T-helper 1 cell treated with Interleukin-12 subunit alpha and Interleukin-12 subunit beta and Interleukin-4 antibody, amounts not matched to agents 30 μg/mL and 1 μg/mL, for 36 hours (primary cell): ENCODE results near the gene TCFL5.
A peak's percentile ranks its signal among the peaks of the same experiment; 100 is the strongest.

Experiments used
- H3K27ac Mint-ChIP-seq: one replicate; pipeline ENCODE4 v1.8.0; 2021; ENCODE audit warnings: mild to moderate bottlenecking, mixed read lengths
- H3K27me3 Mint-ChIP-seq: one replicate; pipeline ENCODE4 v1.8.0; 2021; ENCODE audit warnings: low read depth, mixed read lengths
- H3K36me3 Mint-ChIP-seq: one replicate; pipeline ENCODE4 v1.8.0; 2021; ENCODE audit warnings: low read depth, mixed read lengths
- H3K4me1 Mint-ChIP-seq: one replicate; pipeline ENCODE4 v1.8.0; 2021; ENCODE audit warnings: low read depth, mixed read lengths
- H3K4me3 Mint-ChIP-seq: one replicate; pipeline ENCODE4 v1.8.0; 2021; ENCODE audit warnings: mild to moderate bottlenecking, moderate library complexity, mixed read lengths
- H3K9me3 Mint-ChIP-seq: one replicate; pipeline ENCODE4 v1.8.0; 2021; ENCODE audit warnings: mixed read lengths

Gene TCFL5

DNA sequence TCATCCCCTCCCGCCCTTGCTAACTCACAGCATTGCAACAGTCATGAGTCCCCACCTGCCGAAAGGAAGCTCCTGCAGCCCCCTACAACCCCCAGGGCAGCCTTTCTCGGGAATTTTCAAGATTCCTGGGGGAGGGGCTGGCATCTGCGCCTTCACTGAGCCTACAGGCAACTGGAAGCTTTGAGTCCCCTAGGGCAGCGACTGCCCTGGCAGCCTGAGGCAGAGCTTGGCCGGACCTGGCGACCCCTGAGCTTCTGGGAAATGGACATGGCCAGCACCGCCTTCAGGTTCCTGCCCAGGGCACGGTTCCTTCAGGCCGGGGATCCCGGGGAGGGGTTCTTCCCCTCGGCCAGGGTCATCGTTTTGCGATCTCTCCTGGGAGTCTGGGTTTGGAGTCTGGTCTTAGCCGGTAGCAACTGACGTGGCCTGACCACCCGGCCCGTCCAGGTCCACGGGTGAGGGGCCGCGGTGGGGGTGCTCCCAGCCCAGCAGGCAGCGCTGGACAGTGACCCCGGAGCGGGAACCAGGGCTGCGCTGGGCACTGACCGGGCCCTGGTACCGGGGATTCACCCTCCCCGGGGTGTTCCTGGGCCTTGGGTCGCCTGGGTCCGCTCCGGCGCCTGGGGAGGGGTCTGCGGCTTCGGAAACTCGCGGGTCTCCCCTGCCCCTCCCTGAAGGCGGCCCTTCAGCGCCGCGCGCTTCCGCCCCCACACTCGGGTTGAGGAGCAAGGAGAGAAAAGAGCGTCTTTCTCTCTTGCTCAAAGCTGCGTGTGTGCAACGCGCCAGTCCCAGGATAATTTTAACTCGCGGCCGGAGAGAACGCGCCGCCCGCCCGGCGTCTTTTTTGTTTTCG lies 45.4 kb downstream of the TCFL5 start:
- peaks cover 3% of the 10 kb centered on the region for H3K4me1 Mint-ChIP-seq
- H3K27me3 Mint-ChIP-seq, result peaks cover 24% of the 10 kb centered on the region
- no peaks in the 10 kb centered on the region for H3K9me3 Mint-ChIP-seq
- H3K27ac Mint-ChIP-seq, result no peak overlapping the region
- no peak overlapping the region for H3K4me3 Mint-ChIP-seq
- H3K36me3 Mint-ChIP-seq, result peaks cover 5% of the 10 kb centered on the region

- H3K9me3 Mint-ChIP-seq, result no peaks in the 10 kb centered on the region
- H3K27ac Mint-ChIP-seq, result no peak overlapping the region
- H3K27me3 Mint-ChIP-seq, result peaks cover 24% of the 10 kb centered on the region
- peaks cover 5% of the 10 kb centered on the region for H3K36me3 Mint-ChIP-seq
- no peak overlapping the region for H3K4me3 Mint-ChIP-seq
- peaks cover 3% of the 10 kb centered on the region for H3K4me1 Mint-ChIP-seq
Measured at GRCh38 chr20:62815066-62815991, 46.3 kb downstream of the TCFL5 start.

GRCh38 chr20:62814709-62815065 lies 46.9 kb downstream of the TCFL5 start:
- peaks cover 24% of the 10 kb centered on the region for H3K27me3 Mint-ChIP-seq
- no peak overlapping the region for H3K4me3 Mint-ChIP-seq
- peaks cover 3% of the 10 kb centered on the region for H3K4me1 Mint-ChIP-seq
- no peak overlapping the region for H3K27ac Mint-ChIP-seq
- H3K36me3 Mint-ChIP-seq, result peaks cover 5% of the 10 kb centered on the region
- no peaks in the 10 kb centered on the region for H3K9me3 Mint-ChIP-seq

- peaks cover 3% of the 10 kb centered on the region for H3K4me1 Mint-ChIP-seq
- H3K27me3 Mint-ChIP-seq, result peaks cover 24% of the 10 kb centered on the region
- peaks cover 6% of the 10 kb centered on the region for H3K36me3 Mint-ChIP-seq
- no peak overlapping the region for H3K27ac Mint-ChIP-seq
- H3K9me3 Mint-ChIP-seq, result no peaks in the 10 kb centered on the region
- no peak overlapping the region for H3K4me3 Mint-ChIP-seq
Measured at GRCh38 chr20:62814060-62814708, 47.4 kb downstream of the TCFL5 start.

- Mint-ChIP-seq H3K36me3 (peaks cover 6% of the 10 kb centered on the region), H3K27me3 (peaks cover 24% of the 10 kb centered on the region), H3K4me3 (no peak overlapping the region), H3K4me1 (peaks cover 3% of the 10 kb centered on the region), H3K27ac (no peak overlapping the region), H3K9me3 (no peaks in the 10 kb centered on the region)
Measured at GRCh38 chr20:62813588-62813987, 48.0 kb downstream of the TCFL5 start.

- no peaks in the 10 kb centered on the region for H3K9me3 Mint-ChIP-seq
- H3K4me3 Mint-ChIP-seq, result no peak overlapping the region
- H3K4me1 Mint-ChIP-seq, result peaks cover 6% of the 10 kb centered on the region
- no peak overlapping the region for H3K27ac Mint-ChIP-seq
- H3K36me3 Mint-ChIP-seq, result peaks cover 11% of the 10 kb centered on the region
- H3K27me3 Mint-ChIP-seq, result peaks cover 17% of the 10 kb centered on the region
Measured at GRCh38 chr20:62812907-62813200, 48.8 kb downstream of the TCFL5 start.

DNA sequence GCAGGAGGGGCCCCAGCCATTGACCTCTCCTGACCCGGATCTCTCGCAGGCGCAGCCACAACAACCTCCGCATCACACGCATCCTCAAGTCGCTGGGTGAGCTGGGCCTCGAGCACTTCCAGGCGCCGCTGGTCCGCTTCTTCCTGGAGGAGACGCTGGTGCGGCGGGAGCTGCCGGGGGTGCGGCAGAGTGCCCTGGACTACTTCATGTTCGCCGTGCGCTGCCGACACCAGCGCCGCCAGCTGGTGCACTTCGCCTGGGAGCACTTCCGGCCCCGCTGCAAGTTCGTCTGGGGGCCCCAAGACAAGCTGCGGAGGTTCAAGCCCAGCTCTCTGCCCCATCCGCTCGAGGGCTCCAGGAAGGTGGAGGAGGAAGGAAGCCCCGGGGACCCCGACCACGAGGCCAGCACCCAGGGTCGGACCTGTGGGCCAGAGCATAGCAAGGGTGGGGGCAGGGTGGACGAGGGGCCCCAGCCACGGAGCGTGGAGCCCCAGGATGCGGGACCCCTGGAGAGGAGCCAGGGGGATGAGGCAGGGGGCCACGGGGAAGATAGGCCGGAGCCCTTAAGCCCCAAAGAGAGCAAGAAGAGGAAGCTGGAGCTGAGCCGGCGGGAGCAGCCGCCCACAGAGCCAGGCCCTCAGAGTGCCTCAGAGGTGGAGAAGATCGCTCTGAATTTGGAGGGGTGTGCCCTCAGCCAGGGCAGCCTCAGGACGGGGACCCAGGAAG lies 49.3 kb downstream of the TCFL5 start:
- peaks cover 11% of the 10 kb centered on the region for H3K36me3 Mint-ChIP-seq
- no peak overlapping the region for H3K4me3 Mint-ChIP-seq
- no peak overlapping the region for H3K27ac Mint-ChIP-seq
- H3K4me1 Mint-ChIP-seq, result peaks cover 6% of the 10 kb centered on the region
- H3K27me3 Mint-ChIP-seq, result peaks cover 15% of the 10 kb centered on the region
- no peaks in the 10 kb centered on the region for H3K9me3 Mint-ChIP-seq

DNA sequence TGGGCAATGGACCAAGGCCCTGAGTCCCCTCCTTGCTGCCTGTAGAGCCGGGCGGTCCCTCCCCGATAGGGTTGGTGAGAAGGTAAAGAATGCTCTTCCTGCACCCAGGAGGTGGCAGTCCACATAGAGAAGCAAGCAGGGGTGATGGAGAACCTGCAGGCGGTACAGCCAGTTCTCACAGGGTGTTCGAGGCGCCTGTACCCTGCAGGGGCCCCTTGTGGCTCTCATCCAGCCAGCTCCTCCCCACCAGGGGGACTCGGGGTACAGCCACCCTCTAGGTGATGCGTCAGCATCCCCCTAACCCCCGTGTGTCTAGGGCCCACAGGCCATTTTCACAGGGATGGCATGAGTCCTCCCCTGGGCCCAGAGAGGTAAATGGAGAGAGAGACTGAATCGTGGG lies 49.9 kb downstream of the TCFL5 start:
- peaks cover 9% of the 10 kb centered on the region for H3K4me1 Mint-ChIP-seq
- no peak overlapping the region for H3K27ac Mint-ChIP-seq
- no peaks in the 10 kb centered on the region for H3K9me3 Mint-ChIP-seq
- H3K4me3 Mint-ChIP-seq, result no peak overlapping the region
- peaks cover 15% of the 10 kb centered on the region for H3K27me3 Mint-ChIP-seq
- H3K36me3 Mint-ChIP-seq, result peaks cover 11% of the 10 kb centered on the region

DNA sequence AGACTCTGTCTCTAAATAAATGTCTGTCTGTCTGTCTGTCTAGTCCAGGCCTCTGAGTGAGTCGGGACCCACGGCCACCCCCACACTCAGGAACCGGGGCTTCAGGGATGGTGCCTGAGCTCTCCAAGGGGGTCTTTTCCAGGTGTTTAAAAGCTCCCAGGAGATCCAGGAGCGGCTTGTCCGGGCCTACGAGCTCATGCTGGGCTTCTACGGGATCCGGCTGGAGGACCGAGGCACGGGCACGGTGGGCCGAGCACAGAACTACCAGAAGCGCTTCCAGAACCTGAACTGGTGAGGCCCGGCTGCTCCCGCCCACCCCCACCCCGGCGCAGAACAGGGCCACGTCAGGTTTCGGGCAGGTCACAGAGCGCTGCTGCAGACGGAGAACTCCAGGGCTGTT lies 50.3 kb downstream of the TCFL5 start:
- Mint-ChIP-seq H3K27me3 (peaks cover 15% of the 10 kb centered on the region), H3K36me3 (peaks cover 11% of the 10 kb centered on the region), H3K4me3 (no peak overlapping the region)

DNA sequence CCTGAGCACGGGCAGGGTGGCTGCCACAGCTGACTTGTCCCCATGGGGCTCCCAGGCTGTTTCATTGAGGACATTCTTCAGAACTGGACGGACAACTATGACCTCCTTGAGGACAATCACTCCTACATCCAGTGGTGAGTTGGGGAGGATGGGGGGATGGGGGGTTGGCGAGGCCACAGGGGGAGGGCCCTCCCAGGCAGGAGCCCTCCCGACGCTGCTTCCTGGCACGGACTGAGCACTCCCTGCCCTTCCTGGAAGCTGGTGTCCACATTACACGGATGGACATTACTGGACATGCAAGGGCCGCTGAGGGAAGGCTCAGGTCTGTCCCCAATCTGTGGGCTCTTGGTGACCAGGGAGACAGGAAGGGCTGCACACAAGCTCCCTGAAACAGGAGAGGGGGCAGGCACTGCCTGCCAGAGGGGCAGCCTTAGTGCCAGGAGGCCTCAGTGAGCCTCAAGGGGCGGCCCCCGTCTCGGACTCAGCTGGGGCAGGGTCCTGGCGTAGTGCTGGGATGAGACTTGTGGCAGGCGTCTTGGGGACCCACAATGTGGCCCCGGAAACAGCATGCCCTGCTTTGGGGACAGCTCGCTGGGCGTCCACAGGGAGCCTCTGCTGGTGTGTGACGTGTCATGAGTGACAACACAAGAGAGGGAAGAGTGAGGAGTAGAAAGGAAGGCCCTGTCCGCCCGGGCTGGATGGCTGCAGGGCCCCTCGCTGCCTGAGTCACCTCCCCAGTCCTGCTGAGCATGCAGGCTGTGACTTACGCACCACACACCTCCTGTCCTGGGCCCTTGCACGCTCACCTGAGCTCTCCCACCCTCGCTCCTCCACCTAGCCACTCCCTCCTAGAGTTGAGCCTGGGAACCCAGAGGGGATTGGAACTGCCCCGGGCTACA lies 51.8 kb downstream of the TCFL5 start:
- Mint-ChIP-seq H3K27me3 (peaks cover 3% of the 10 kb centered on the region), H3K36me3 (peaks cover 9% of the 10 kb centered on the region), H3K4me3 (no peak overlapping the region), H3K9me3 (no peaks in the 10 kb centered on the region), H3K27ac (no peak overlapping the region), H3K4me1 (peaks cover 11% of the 10 kb centered on the region)

More for the DNA sequence above, 50.3 kb downstream of the TCFL5 start:
- Mint-ChIP-seq H3K4me1 (peaks cover 12% of the 10 kb centered on the region), H3K27ac (no peak overlapping the region), H3K9me3 (no peaks in the 10 kb centered on the region)

DNA sequence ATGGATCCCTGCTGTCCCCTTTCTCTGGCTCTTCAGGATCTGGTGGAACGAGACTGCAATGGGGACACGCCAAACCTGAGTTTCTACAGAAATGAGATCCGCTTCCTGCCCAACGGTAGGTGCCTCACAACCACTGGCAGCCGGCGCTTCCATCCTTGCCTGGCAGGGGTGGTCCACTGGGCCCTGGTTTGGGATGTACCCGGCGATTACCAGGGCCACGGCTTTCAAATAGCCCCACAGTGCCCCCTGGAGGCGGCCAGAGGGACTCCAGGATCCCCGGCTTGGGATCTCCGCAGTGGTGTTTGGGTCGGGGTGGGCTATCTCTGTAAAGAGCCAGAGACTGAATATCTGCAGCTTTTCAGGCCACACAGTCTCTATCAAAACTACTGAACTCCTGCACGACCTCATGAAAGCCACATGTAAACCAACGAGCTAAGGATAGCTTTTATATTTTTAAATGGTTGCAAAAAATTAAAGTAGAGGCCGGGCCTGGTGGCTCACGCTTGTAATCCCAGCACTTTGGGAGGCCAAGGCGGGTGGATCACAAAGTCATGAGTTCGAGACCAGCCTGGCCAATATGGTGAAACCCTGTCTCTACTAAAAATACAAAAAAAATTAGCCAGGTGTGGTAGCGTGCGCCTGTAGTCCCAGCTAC lies 53.3 kb downstream of the TCFL5 start:
- Mint-ChIP-seq H3K4me1 (peaks cover 16% of the 10 kb centered on the region), H3K36me3 (peaks cover 11% of the 10 kb centered on the region), H3K9me3 (no peaks in the 10 kb centered on the region), H3K27me3 (no peaks in the 10 kb centered on the region), H3K27ac (peak overlapping the region; percentile 26), H3K4me3 (no peak overlapping the region)

DNA sequence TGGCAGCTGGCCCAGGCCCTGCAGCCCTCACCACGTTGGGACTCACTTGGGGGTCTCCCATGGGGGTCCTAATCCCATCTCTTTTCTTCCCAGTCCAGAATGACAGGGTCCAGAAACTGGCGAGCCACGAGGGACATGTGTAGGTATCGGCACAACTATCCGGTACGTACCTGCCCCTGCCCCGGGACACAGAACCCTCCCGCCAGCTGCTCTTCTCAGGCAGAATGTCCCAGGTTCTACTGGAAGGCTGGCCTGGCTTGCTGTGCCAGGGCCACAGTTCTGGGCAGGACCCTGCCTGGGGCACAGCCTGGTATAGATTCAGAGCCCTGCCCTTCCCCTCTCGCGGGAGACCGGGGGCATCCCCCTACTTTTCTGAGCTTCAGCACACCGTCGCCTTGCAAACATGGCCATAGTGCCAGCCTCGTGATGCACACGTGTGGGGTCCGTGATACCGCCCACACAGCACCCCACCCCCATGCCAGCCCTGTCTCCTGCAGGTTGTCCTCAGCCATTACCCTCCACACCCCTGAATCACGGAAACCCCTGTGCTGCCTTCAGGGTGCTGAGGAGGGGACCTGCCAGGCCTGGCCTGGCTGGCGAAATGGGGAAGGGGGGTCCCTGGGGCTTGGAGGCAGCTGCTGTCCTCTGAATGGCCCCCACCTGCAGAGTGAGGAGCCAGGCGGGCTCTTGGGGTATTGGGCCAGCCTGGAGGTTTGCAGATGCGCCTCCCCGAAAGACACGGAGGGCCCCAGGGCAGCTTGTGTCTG lies 54.0 kb downstream of the TCFL5 start:
- H3K36me3 Mint-ChIP-seq, result peaks cover 11% of the 10 kb centered on the region
- peaks cover 16% of the 10 kb centered on the region for H3K4me1 Mint-ChIP-seq
- peak overlapping the region; percentile 34 for H3K4me3 Mint-ChIP-seq
- no peak overlapping the region for H3K27ac Mint-ChIP-seq
- H3K27me3 Mint-ChIP-seq, result no peaks in the 10 kb centered on the region
- no peaks in the 10 kb centered on the region for H3K9me3 Mint-ChIP-seq
